Measurements from ENCODE around the gene ZFP37. TPM values are rescaled to one million over a fixed set of nuclear protein-coding genes. Genes with fewer than 3 reads are reported as not detected.

Gene ZFP37
- total and polyA plus RNA-seq, 7 donors, result 0.54 to 1.6 (median 1.2) TPM

- peaks cover 64% of the 10 kb centered on the region for H3K9me3 ChIP-seq
- no peaks in the 10 kb centered on the region for H3K4me1 ChIP-seq
- H3K27me3 ChIP-seq (ENCODE audit: insufficient read depth in 3 of 3, low read length in 2 of 3), result no peaks in the 10 kb centered on the region
- ATAC-seq (no peak), DNase-seq (no peak)
- H3K36me3 ChIP-seq (ENCODE audit: insufficient read depth in 1 of 2, low read depth in 1 of 2), result no peaks in the 10 kb centered on the region
- no peak for TF ChIP-seq CTCF (IDR thresholded peaks at IDR 0.05)
- H3K27ac ChIP-seq, result no peak overlapping the region
- no peak overlapping the region for H3K4me3 ChIP-seq
- intact Hi-C loops (cut with DNase I), result no loop called here
- 95 to 98% (median 96%) methylated on average over 8 of the region's 8 CpGs for WGBS, 3 donors
Measured at GRCh38 chr9:112997236-112997941, 59.1 kb downstream of the ZFP37 start.

Other genes starting within 250 kb of the ZFP37 start
- gene SLC46A2, start 165.8 kb downstream of the ZFP37 start, total RNA-seq, result not detected
- under 1 TPM in 1 of 3 donors, not detected in 2; 0.01 TPM for gene SLC46A2, start 165.8 kb downstream of the ZFP37 start, polyA plus RNA-seq
- gene ZNF883, start 44.5 kb downstream of the ZFP37 start, total RNA-seq, result under 1 TPM in 3 of 4 donors, not detected in 1; 0.34 to 0.66 (median 0.49) TPM
- 1 to 10 TPM in 1 of 3 donors, under 1 TPM in 2; 0.36 to 1.4 (median 0.62) TPM for gene ZNF883, start 44.5 kb downstream of the ZFP37 start, polyA plus RNA-seq
- 10 to 100 TPM in 3 of 4 donors, 1 to 10 TPM in 1; 10.0 to 21.5 (median 16.2) TPM for gene SLC31A2, start 94.3 kb upstream of the ZFP37 start, total RNA-seq
- gene SLC31A2, start 94.3 kb upstream of the ZFP37 start, polyA plus RNA-seq, result 10 to 100 TPM; 11.5 to 35.4 (median 31.7) TPM
- 10 to 100 TPM; 13.6 to 18.4 (median 17.9) TPM for gene FKBP15, start 164.6 kb upstream of the ZFP37 start, total RNA-seq
- gene FKBP15, start 164.6 kb upstream of the ZFP37 start, polyA plus RNA-seq, result 10 to 100 TPM; 10.5 to 15.8 (median 11.0) TPM
- gene SLC31A1, start 164.8 kb upstream of the ZFP37 start, total RNA-seq, result 1 to 10 TPM; 4.1 to 6.7 (median 4.8) TPM
- 10 to 100 TPM in 1 of 3 donors, 1 to 10 TPM in 2; 3.3 to 10.2 (median 9.5) TPM for gene SLC31A1, start 164.8 kb upstream of the ZFP37 start, polyA plus RNA-seq
- gene CDC26, start 218.8 kb upstream of the ZFP37 start, total RNA-seq, result 10 to 100 TPM; 22.4 to 25.6 (median 24.0) TPM
- gene CDC26, start 218.8 kb upstream of the ZFP37 start, polyA plus RNA-seq, result 100 to 1,000 TPM in 1 of 3 donors, 10 to 100 TPM in 2; 53.2 to 112 (median 75.0) TPM
- 10 to 100 TPM; 10.9 to 22.5 (median 19.8) TPM for gene PRPF4, start 218.9 kb upstream of the ZFP37 start, total RNA-seq
- gene PRPF4, start 218.9 kb upstream of the ZFP37 start, polyA plus RNA-seq, result 10 to 100 TPM; 12.2 to 33.4 (median 30.4) TPM
- gene RNF183, start 246.7 kb upstream of the ZFP37 start, total RNA-seq, result not detected
- gene RNF183, start 246.7 kb upstream of the ZFP37 start, polyA plus RNA-seq, result under 1 TPM in 1 of 3 donors, not detected in 2; 0.05 TPM

Measured in psoas muscle (tissue), 8 donors.